ENCODE data around the gene PLCB3. TPM values are rescaled to one million over a fixed set of nuclear protein-coding genes. Genes with fewer than 3 reads are reported as not detected.
A peak's percentile ranks its signal among the peaks of the same experiment; 100 is the strongest.

The PLCB3 gene
- total RNA-seq, 4 donors from 2014 or later, result 64.5 to 115 (median 91.2) TPM

DNA sequence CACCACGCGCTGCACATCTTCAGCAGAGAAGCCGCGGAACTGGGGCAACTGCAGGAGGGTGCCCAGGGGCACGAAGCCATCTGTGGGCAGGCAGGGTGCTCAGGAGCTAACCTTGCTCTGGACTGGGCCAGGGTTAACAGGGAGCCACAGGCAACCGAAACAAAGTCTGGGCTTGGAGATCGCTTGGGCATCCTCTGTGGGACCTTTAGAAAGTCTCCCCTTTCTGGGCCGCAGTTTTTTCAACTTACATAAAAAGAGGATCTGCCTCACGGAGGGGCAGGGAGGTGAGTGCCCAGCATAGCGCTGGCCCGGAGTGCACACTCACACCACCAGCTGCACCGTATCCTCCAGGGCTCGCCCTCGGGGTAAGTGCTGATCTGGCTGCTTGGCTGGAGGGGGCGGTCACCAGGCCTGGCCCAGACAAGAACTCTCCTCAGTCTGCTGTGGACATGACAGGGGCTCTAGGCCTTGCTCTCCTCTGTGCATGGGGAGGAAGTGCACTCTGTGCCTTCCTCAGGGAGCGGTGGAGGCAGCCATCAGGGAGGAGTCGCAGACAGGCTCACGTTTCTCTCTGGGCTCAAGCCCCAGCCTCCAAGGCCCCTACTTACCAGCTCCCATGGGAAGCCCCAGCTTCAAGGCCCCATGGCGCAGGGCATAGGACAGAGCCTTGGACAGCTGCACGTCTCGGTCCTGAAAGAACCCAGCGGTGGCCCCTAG, 26.3 kb upstream of the PLCB3 start:
- no peaks in the 10 kb centered on the region for H3K9me3 ChIP-seq
- H3K4me3 ChIP-seq, result peak overlapping the region; percentile 59 to 90 (median 84)
- H3K4me1 ChIP-seq, result peaks cover 23 to 43% (median 34%) of the 10 kb centered on the region in 4 donors
- in situ Hi-C loops (cut with MboI; ENCODE audit: low pct_ligation_motif_present in 1 of 4, low pct_unique_long_range_greater_than_20kb in 1 of 4, low sequenced_read_pairs in 3 of 4), result no loop called here
- DNase-seq, result no peak
- WGBS, 2 donors (ENCODE audit: low coverage in 1 of 2), result 73% methylated on average over 18 of the region's 22 CpGs; no CpG with 5 or more reads in 1 of the 2 donors
- H3K27me3 ChIP-seq, result no peaks in the 10 kb centered on the region
- H3K36me3 ChIP-seq, result no peaks in the 10 kb centered on the region
- TF ChIP-seq, protein P1, sequence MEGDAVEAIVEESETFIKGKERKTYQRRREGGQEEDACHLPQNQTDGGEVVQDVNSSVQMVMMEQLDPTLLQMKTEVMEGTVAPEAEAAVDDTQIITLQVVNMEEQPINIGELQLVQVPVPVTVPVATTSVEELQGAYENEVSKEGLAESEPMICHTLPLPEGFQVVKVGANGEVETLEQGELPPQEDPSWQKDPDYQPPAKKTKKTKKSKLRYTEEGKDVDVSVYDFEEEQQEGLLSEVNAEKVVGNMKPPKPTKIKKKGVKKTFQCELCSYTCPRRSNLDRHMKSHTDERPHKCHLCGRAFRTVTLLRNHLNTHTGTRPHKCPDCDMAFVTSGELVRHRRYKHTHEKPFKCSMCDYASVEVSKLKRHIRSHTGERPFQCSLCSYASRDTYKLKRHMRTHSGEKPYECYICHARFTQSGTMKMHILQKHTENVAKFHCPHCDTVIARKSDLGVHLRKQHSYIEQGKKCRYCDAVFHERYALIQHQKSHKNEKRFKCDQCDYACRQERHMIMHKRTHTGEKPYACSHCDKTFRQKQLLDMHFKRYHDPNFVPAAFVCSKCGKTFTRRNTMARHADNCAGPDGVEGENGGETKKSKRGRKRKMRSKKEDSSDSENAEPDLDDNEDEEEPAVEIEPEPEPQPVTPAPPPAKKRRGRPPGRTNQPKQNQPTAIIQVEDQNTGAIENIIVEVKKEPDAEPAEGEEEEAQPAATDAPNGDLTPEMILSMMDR (IDR thresholded peaks at IDR 0.05), result no peak
- no peak for TF ChIP-seq EP300 (IDR thresholded peaks at IDR 0.05; ENCODE audit: low read depth)
- no peak for TF ChIP-seq POLR2A (IDR thresholded peaks at IDR 0.05)
- no peak for TF ChIP-seq POLR2AphosphoS5 (IDR thresholded peaks at IDR 0.05)
- intact Hi-C loops (cut with DNase I; ENCODE audit: low total_unique reads), result no loop called here
- peak overlapping the region; percentile 93 to 97 (median 95) for H3K27ac ChIP-seq

DNA sequence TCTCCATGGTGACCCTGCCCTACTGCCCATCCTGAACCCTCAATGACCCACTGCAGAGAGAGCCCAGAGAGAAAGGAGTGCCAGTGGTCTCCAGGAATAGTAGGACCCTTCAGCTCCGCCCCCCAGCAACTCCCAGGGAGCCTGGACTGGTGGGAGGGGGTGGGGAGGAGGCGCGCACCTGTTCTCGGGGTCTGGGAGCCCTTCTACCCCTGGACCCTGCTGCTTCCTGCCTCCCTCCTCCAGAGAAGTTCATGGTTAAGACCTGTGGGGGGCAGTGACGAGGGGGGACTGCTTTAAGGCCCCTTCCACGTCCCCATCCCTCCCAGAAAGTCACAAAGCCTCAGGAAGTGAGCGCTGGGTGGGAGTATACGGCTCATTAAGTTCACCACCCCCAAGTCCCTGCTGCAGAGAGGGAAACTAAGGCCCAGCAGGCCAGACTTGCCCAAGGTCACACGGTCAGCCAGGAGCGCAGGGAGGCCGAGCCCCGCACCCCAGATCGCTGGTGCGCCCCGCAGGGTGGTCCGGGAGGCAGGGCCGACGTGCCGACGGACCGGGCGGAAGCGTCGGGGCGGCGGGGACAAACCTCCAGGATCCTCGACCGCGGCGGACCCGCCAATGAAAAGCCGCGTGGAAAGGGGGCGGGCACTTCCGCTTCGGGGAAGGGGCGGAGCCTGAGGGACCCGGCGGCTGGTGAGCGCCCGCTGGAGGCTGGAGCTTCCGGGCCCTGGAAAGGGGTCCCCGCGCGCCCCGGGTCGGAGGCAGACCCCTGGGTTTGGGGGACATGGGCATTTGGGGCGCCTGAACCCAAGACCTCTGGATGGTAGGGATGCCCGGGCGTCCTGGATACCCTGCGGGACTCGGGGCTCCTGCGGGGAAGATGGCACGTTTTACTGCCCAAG, 25.5 kb upstream of the PLCB3 start, which contains the start of the genes NUDT22 and TRPT1:
Gene NUDT22 (plus strand): TSS at position 667 of the 899 bp plus-strand sequence. CDS start 379 bp downstream, outside the sequence.
Gene TRPT1 (minus strand): TSS at position 579 of the 899 bp plus-strand sequence. CDS start 326 bp downstream, at position 253.
- intact Hi-C loops (cut with DNase I; ENCODE audit: low total_unique reads), result no loop called here
- no peaks in the 10 kb centered on the region for H3K9me3 ChIP-seq
- in situ Hi-C loops (cut with MboI; ENCODE audit: low pct_ligation_motif_present in 1 of 4, low pct_unique_long_range_greater_than_20kb in 1 of 4, low sequenced_read_pairs in 3 of 4), result no loop called here
- DNase-seq, result peak; percentile 96
- no peaks in the 10 kb centered on the region for H3K27me3 ChIP-seq
- TF ChIP-seq POLR2A (IDR thresholded peaks at IDR 0.05), result peak; percentile 93
- TF ChIP-seq EP300 (IDR thresholded peaks at IDR 0.05; ENCODE audit: low read depth), result no peak
- peak; percentile 89 to 95 (median 93) for TF ChIP-seq POLR2AphosphoS5 (IDR thresholded peaks at IDR 0.05)
- TF ChIP-seq, protein P1 (IDR thresholded peaks at IDR 0.05), result peak in 2 of 5 experiments; percentile 36 to 46
- peak within 1 kb of the TSS; percentile 93 to 97 (median 95) for H3K27ac ChIP-seq
- 2% methylated on average over 50 of the region's 54 CpGs; no CpG with 5 or more reads in 1 of the 2 donors for WGBS, 2 donors (ENCODE audit: low coverage in 1 of 2)
- H3K4me3 ChIP-seq, result peak within 1 kb of the TSS; percentile 59 to 90 (median 84)
- peaks cover 23 to 44% (median 36%) of the 10 kb centered on the region in 4 donors for H3K4me1 ChIP-seq
- no peaks in the 10 kb centered on the region for H3K36me3 ChIP-seq

DNA sequence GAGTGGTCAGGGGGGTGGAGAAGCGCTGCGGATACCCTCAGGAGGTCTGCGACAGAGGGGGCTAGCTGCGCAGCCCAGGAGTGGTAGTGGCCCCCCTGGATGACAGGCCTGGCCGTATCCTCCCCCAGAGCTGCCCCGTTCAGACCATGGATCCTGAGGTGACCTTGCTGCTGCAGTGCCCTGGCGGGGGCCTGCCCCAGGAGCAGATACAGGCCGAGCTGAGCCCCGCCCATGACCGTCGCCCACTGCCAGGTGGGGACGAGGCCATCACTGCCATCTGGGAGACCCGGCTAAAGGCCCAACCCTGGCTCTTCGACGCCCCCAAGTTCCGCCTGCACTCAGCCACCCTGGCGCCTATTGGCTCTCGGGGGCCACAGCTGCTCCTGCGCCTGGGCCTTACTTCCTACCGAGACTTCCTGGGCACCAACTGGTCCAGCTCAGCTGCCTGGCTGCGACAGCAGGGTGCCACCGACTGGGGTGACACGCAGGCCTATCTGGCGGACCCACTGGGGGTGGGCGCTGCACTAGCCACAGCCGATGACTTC, 24.8 kb upstream of the PLCB3 start:
- Histone ChIP-seq H3K27ac (peak overlapping the region; percentile 93 to 97 (median 95)), H3K4me1 (peaks cover 26 to 51% (median 43%) of the 10 kb centered on the region in 4 donors), H3K27me3 (no peaks in the 10 kb centered on the region), H3K36me3 (no peaks in the 10 kb centered on the region), H3K4me3 (peak overlapping the region; percentile 59 to 90 (median 84)), H3K9me3 (no peaks in the 10 kb centered on the region)
- peak; percentile 82 for DNase-seq
- WGBS, 2 donors (ENCODE audit: low coverage in 1 of 2), result 3% methylated on average over 16 of the region's 26 CpGs; no CpG with 5 or more reads in 1 of the 2 donors
- TF ChIP-seq, protein P1 (IDR thresholded peaks at IDR 0.05), result no peak
- TF ChIP-seq EP300 (IDR thresholded peaks at IDR 0.05; ENCODE audit: low read depth) (no peak), POLR2A (IDR thresholded peaks at IDR 0.05) (peak; percentile 25), POLR2AphosphoS5 (IDR thresholded peaks at IDR 0.05) (peak; percentile 23 to 76 (median 67))
- in situ Hi-C loops (cut with MboI; ENCODE audit: low pct_ligation_motif_present in 1 of 4, low pct_unique_long_range_greater_than_20kb in 1 of 4, low sequenced_read_pairs in 3 of 4) (no loop called here), intact Hi-C loops (cut with DNase I; ENCODE audit: low total_unique reads) (no loop called here)
